Lower leg skin (tissue), 4 donors: ENCODE results near the gene SLC7A4. TPM values are rescaled to one million over a fixed set of nuclear protein-coding genes. Genes with fewer than 3 reads are reported as not detected.
A peak's percentile ranks its signal among the peaks of the same experiment; 100 is the strongest.

Source experiments
- DNase-seq, 2 donors: peaks; one replicate each; pipeline ENCODE4 v3.0.0-alpha.2; 2019; ENCODE audit warnings: low spot score in 2 of 2
- H3K4me3 ChIP-seq: fragments of 200-600 bp; sonication (generic); 2 replicates; pipeline ENCODE4 v1.5.1; 2017; ENCODE audit warnings: mild to moderate bottlenecking, low read depth; ENCODE audit not compliant: poor library complexity, severe bottlenecking
- CTCF ChIP-seq, 3 donors: fragments of 450-650 bp; IDR thresholded peaks; one replicate each; pipeline ENCODE4 v1.5.1; 2016; ENCODE audit warnings: antibody characterized with exemption in 3 of 3, mild to moderate bottlenecking in 3 of 3, moderate library complexity in 2 of 3
- POLR2A ChIP-seq, 2 donors: fragments of 450-650 bp; IDR thresholded peaks; one replicate each; pipeline ENCODE4 v1.6.1; 2016 to 2017; ENCODE audit warnings: antibody characterized with exemption in 2 of 2, mild to moderate bottlenecking in 1 of 2, moderate library complexity in 1 of 2
- WGBS, 2 donors: methylation state at CpG; one replicate each; pipeline ENCODE4 v1.1.5; 2018; 5-methylcytosine and 5-hydroxymethylcytosine counted together
- intact Hi-C: fragments of 100-400 bp; cut with DNase I; formaldehyde crosslinking; loops from one replicate; pipeline ENCODE4 v1.15.0; 2023; ENCODE audit warnings: low total_unique reads
- total RNA-seq, 4 donors: library from RNA; depleted of rRNA; stranded (reverse); fragments of >200 nt; gene quantifications; one replicate each; pipeline ENCODE4 v1.1.0, GENCODE V29; 2016

The SLC7A4 gene
- total RNA-seq, 4 donors from 2014 or later, result 1.5 to 4.5 (median 2.8) TPM

GRCh38 chr22:21000207-21000986 lies 32.0 kb downstream of the SLC7A4 start:
- intact Hi-C loops, result no loop called here
- WGBS, 2 donors, result 44 to 51% methylated on average over 20 to 21 of the region's 22 CpGs
- DNase-seq, result no peak
- H3K4me3 ChIP-seq, result peak overlapping the region; percentile 88
- TF ChIP-seq CTCF (IDR thresholded peaks at IDR 0.05), result no peak

- intact Hi-C loops, result no loop called here
- H3K4me3 ChIP-seq, result no peak overlapping the region
- no peak for TF ChIP-seq CTCF (IDR thresholded peaks at IDR 0.05)
- no peak for TF ChIP-seq POLR2A (IDR thresholded peaks at IDR 0.05)
- WGBS, 2 donors, result 83 to 88% methylated on average over 18 to 20 of the region's 27 CpGs
- no peak for DNase-seq
Measured at GRCh38 chr22:20999350-21000206, 32.8 kb downstream of the SLC7A4 start.

- intact Hi-C loops, result no loop called here
- TF ChIP-seq CTCF (IDR thresholded peaks at IDR 0.05) (no peak), POLR2A (IDR thresholded peaks at IDR 0.05) (no peak)
- no peak overlapping the region for H3K4me3 ChIP-seq
- no peak for DNase-seq
- WGBS, 2 donors, result 42 to 49% methylated on average over 6 of the region's 7 CpGs
Measured at GRCh38 chr22:20998411-20999336, 33.7 kb downstream of the SLC7A4 start.

- no peak for DNase-seq
- intact Hi-C loops, result no loop called here
- no peak overlapping the region for H3K4me3 ChIP-seq
- WGBS, 2 donors, result 76 to 79% methylated on average over 4 to 9 of the region's 13 CpGs
- TF ChIP-seq POLR2A (IDR thresholded peaks at IDR 0.05), result no peak
- TF ChIP-seq CTCF (IDR thresholded peaks at IDR 0.05), result no peak
Measured at GRCh38 chr22:20997536-20998257, 34.7 kb downstream of the SLC7A4 start.
